ENCODE data around the gene SEZ6L2.
"Not testable (repeated sequence)": the region's sequence is repeated elsewhere in the genome, so short reads cannot be mapped to it uniquely, and the experiment has no call there.

Gene SEZ6L2

GRCh38 chr16:29894352-29894751 lies 5.0 kb downstream of the SEZ6L2 start:
- no peak for TF ChIP-seq CTCF (IDR thresholded peaks at IDR 0.05; ENCODE audit: insufficient read depth, low read length, missing control alignments)
- no peak overlapping the region for H3K4me3 ChIP-seq (ENCODE audit: low read depth, low read length)
- POLR2A ChIA-PET, result no interaction called here
- DNase-seq (ENCODE audit: low read depth, low spot score), result no peak
- CTCF ChIA-PET, result interaction anchor here (1.0 kb wide), 1 partner anchor 46 kb away, joined by 4 read pairs; no protein-coding TSS in a partner anchor

- ChIA-PET CTCF (interaction anchor here (1.0 kb wide), 1 partner anchor 45 kb away, joined by 4 read pairs; no protein-coding TSS in a partner anchor), POLR2A (no interaction called here)
- no peak overlapping the region for H3K4me3 ChIP-seq (ENCODE audit: low read depth, low read length)
- no peak for DNase-seq (ENCODE audit: low read depth, low spot score)
- no peak for TF ChIP-seq CTCF (IDR thresholded peaks at IDR 0.05; ENCODE audit: insufficient read depth, low read length, missing control alignments)
Measured at GRCh38 chr16:29893553-29893952, 5.8 kb downstream of the SEZ6L2 start.

GRCh38 chr16:29892458-29892813 lies 6.9 kb downstream of the SEZ6L2 start:
- POLR2A ChIA-PET, result no interaction called here
- CTCF ChIA-PET, result no interaction called here
- no peak for TF ChIP-seq CTCF (IDR thresholded peaks at IDR 0.05; ENCODE audit: insufficient read depth, low read length, missing control alignments)
- no peak overlapping the region for H3K4me3 ChIP-seq (ENCODE audit: low read depth, low read length)
- DNase-seq (ENCODE audit: low read depth, low spot score), result no peak

GRCh38 chr16:29891525-29892457 lies 7.6 kb downstream of the SEZ6L2 start:
- no peak overlapping the region for H3K4me3 ChIP-seq (ENCODE audit: low read depth, low read length)
- TF ChIP-seq CTCF (IDR thresholded peaks at IDR 0.05; ENCODE audit: insufficient read depth, low read length, missing control alignments), result no peak
- no peak for DNase-seq (ENCODE audit: low read depth, low spot score)
- ChIA-PET CTCF (no interaction called here), POLR2A (no interaction called here)

GRCh38 chr16:29889372-29889771 lies 10.0 kb downstream of the SEZ6L2 start:
- H3K4me3 ChIP-seq (ENCODE audit: low read depth, low read length); POLR2A ChIA-PET; DNase-seq (ENCODE audit: low read depth, low spot score): not testable (repeated sequence)
- CTCF ChIA-PET, result interaction anchor here (1.1 kb wide), 1 partner anchor 41 kb away, joined by 4 read pairs; no protein-coding TSS in a partner anchor

GRCh38 chr16:29883987-29884386 lies 15.4 kb downstream of the SEZ6L2 start:
- ChIA-PET CTCF (interaction anchor here (1.1 to 1.5 kb wide), 2 partner anchors 20 to 99 kb away, joined by 3 to 5 read pairs; partner anchors contain the start of gene CDIPT), POLR2A (interaction anchor here (0.7 kb wide), 1 partner anchor 11 kb away, joined by 3 read pairs; no protein-coding TSS in a partner anchor)
- TF ChIP-seq CTCF (IDR thresholded peaks at IDR 0.05; ENCODE audit: insufficient read depth, low read length, missing control alignments), result no peak
- H3K4me3 ChIP-seq (ENCODE audit: low read depth, low read length), result no peak overlapping the region
- DNase-seq (ENCODE audit: low read depth, low spot score), result no peak
